HG02642 (cell line): ENCODE results near the gene MIEN1.
"Not testable (repeated sequence)": the region's sequence is repeated elsewhere in the genome, so short reads cannot be mapped to it uniquely, and the experiment has no call there.

ENCODE experiments used
- ATAC-seq: cut with Tn5 transposase; IDR thresholded peaks from one replicate; pipeline ENCODE4 v1.9.1; 2021; ENCODE audit warnings: mild to moderate bottlenecking; ENCODE audit not compliant: unreplicated experiment, poor library complexity

Gene MIEN1

DNA sequence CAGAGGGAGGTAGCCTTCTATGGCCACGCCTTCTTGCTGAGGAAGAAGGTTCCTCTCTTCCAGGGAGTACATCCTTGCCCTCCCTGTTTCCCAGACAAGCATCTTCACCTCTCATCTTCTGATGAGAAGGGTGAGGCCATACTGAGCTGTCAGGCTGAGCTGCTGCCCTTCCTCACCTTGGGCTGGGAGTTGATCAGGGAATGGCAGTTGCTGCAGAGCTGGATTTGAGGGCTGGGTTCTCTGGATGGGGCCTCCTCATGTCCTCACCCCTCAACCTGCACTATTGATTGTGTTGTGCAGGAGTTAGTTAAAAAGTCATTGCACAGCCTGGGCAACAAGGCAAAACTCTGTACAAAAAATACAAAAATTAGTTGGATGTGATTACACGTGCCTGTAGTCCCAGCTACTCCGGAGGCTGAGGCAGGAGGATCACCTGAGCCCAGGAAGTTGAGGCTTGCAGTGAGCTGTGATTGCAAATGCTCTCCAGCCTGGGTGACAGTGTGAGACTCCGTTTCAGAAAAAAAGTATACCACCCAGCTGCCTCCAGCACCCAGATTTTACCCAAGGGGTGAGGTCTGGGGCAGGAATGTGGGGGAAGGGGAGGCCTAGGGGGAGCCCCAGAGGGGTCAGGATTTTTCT is 28.4 kb downstream of the MIEN1 start:
- no peak for ATAC-seq

DNA sequence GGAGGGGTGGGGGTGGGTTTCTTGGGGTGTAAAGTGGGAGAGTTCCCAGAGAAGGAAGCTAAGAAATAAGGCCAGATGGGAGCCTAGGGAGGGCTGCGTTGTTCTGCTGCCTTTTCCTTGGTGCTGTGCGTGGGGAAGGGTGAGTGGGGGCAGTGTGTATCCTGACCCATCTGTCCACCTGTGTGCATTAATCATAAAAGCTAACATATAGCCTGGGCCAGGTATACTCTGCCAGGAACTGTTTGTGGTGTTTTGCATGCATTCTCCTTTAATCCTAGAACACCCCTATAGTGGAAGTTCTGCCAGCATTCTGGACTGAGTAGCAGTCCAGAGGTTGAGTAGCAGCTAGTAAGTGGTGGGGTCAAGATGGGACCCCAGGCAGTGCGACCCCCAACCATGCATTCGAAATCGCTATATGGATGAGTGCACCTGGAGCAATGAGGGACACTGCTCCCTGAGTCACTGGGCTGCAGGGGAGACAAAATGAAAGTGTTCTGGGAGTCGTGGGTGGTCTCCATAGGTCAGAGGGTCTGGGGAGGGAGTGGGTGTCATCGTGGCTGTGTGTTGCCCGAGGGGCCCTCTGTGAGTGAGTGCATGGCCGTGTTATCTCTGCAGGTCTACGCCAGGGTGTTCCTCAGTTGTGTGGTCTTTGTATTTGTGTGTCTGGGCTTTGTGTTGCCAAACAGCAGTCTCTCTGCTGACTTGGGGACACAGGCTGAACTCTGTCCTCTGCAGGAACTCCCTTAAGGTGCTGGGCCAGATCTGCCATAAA is 29.1 kb downstream of the MIEN1 start:
- no peak for ATAC-seq

- ATAC-seq, result no peak
Measured at GRCh38 chr17:39700148-39700987, 30.0 kb downstream of the MIEN1 start.

DNA sequence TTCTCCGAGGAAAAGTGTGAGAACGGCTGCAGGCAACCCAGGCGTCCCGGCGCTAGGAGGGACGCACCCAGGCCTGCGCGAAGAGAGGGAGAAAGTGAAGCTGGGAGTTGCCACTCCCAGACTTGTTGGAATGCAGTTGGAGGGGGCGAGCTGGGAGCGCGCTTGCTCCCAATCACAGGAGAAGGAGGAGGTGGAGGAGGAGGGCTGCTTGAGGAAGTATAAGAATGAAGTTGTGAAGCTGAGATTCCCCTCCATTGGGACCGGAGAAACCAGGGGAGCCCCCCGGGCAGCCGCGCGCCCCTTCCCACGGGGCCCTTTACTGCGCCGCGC is 30.5 kb downstream of the MIEN1 start, which contains the start of gene ERBB2:
Gene ERBB2, plus strand, starts transcription at position 247 of the 330 bp plus-strand sequence. CDS start 175 bp downstream, outside the sequence.
- ATAC-seq, result no peak

GRCh38 chr17:39699157-39699817 is 31.0 kb downstream of the MIEN1 start:
- ATAC-seq, result not testable (repeated sequence)

- no peak for ATAC-seq
Measured at GRCh38 chr17:39697961-39698360, 32.4 kb downstream of the MIEN1 start.

- ATAC-seq, result no peak
Measured at GRCh38 chr17:39696731-39697130, 33.6 kb downstream of the MIEN1 start.

DNA sequence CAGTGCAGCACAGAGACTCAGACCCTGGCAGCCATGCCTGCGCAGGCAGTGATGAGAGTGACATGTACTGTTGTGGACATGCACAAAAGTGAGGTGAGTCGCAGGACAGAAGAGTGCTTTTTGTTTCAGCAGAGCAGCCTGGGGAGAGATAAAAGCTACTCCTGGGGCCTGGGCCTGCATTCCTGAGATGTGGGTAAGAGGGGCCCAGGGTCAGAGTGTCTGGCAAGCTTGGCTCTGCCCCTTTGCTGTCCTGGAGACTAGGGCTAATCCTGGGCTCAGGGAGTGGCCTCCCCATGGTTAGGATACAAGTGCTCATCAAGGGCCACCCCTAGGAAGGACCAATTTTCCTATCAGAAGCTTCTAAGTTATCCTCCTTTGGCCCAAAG is 35.2 kb downstream of the MIEN1 start:
- no peak for ATAC-seq

DNA sequence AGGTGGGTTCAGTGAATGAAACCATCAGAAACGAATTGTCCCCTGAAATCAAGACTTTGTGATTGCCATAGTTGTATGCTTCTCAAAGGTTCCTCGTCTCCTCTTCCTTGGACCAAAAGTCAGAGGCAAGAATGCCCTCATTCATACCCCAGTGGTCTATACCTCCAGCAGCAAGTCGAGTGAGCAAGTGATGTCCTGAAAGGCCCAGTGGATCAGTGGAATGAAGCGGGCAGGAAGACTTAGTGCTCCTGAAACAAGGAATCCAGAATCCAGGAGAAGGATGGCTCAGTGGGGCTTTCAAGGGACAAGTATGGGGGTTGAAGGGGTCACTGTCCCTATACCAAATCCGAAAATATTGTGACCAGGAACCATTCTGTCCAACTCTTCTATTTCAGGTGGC is 35.7 kb downstream of the MIEN1 start:
- ATAC-seq, result no peak

GRCh38 chr17:39688945-39689344 is 41.4 kb downstream of the MIEN1 start:
- ATAC-seq, result no peak

GRCh38 chr17:39688475-39688835 is 41.9 kb downstream of the MIEN1 start:
- ATAC-seq, result no peak

DNA sequence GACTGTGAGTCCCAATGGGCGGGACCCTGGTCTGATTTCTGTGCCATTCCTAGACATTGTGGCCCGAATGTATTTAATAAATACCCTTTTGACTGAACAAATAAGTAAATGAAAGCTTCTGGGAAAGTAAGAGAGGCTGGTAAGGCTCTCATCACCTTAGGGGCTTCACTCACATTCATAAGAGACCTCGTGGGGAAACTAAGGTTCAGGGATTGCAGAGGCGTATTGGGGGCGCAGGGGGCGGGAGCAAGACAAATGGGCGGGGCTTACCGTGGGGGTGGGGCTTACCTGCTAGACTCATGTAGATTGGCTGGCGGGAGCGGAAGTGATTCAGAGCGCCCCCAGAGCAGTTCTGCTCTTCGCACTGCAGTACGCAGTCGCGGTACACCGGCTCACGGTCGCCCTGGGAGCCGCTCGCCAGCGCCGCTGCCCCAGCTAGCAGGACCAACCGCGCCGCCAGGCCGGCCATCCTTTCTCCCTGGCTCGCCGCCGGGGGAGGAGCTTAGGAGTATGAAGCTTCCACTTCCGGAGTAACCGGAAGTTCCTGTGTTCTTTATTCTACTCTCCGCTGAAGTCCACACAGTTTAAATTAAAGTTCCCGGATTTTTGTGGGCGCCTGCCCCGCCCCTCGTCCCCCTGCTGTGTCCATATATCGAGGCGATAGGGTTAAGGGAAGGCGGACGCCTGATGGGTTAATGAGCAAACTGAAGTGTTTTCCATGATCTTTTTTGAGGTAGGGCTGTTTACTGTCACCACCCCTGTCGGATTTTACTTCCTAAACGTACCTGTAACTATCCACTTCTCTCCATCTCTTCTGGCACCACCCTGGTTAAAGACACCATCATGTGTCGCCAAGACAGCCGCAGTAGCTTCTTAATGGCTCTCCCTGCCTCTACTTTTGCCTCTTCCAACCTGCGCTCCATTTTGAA is 42.5 kb downstream of the MIEN1 start, which contains the start of gene PGAP3:
Gene PGAP3, minus strand, starts transcription at position 512 of the 929 bp plus-strand sequence. Its CDS starts 43 bp downstream, at position 469.
- peak; percentile 89 for ATAC-seq

GRCh38 chr17:39687101-39687545 is 43.2 kb downstream of the MIEN1 start:
- no peak for ATAC-seq

DNA sequence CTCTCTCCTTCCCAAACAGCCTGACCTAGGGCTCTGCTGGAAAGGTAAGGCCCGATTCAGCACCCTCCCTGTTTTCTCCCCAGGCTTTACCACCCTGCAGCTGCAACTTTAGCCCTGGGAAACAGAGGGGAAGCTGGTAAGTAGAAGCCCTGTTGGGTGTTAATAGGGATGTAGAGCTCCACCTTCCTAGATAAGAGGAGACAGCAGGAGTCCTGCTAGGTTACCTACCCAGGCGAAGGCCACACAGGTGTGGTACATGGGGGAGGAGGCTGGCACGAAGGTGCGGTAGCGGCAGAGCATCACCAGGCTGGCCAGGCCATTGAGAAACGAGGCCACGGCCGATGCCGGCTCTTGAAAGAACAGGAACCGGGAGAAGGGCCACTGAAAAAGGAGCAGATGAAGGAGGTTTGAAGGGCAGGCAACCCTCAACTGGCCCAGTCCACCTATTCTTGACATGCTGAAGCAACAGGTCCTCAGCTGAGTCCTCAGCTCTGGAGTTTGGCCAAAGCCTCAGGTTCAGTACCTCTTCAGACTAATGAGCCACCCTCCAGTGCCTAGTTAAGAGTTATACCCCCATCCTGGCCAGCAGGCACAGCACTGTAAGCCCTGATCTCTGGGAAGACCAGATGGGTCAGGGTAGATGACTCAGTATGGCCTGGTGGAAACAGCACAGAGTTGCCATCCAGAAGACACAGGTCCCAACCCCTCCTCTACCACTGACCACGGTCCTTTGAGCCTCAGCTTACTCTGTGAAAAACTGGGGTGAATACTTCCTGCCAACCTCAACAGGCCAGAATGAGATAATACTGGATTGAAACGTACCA is 45.8 kb downstream of the MIEN1 start:
- ATAC-seq, result no peak

DNA sequence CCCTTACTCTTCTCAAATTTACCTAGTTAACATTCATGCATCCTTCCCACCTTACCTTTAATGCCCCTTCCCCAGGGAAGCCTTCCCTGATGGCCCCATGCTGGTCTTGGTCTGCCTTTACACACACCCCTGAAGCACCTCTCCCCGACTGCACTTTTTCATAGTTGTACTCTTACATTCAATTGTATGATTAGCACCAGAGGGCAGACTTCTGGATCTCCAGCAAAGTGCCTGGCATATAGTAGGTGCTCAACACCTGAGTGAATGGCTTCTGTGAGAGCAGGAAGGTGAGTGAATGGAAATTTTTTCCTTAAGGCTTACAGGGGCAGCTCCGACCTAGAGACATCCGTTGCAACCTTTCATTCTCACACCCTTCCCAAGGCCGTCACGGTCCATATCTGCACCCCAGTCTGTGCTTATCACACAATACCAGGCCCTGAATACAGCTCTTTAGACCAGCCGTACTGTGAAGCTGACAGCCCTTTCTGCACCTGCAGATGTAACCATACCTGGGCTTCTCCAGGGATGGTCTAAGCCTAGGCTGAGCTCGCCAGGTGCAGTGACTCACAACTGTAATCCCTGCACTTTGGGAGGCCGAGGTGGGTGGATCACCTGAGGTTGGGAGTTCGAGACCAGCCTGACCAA is 46.9 kb downstream of the MIEN1 start:
- no peak for ATAC-seq

DNA sequence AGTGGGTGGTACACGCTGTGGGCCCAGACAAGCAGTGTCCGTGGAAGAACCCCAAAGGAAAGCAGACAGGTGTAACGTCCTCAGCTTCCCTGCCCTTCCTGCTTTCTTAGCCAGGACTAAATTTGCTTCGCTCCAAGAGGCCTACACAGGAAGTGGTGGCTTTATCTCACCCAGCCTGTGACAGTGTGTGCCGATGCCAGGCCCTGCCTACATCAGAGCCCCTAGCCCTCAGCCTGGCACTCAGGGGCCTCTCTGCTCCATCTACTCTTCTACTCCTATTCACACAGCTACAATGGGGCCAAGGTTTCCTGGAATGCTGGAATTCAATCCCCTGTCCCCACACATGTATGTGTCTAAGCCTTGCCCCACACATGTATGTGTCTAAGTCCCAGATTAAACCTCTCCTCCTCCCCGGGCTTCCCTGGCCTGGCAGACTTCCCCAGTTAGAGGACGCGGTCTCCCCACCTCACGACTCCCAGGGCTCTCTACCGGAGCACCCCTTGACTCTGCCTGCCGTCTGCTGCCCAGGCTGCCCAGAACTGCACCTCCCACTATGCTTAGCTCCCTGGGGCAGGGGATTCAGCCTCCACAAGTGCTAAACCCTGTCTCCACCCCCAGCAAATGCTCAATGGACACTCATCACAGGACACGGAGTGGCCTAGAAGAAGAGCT is 50.7 kb downstream of the MIEN1 start:
- no peak for ATAC-seq
